HG03469 (cell line): Measurements from ENCODE around the gene HIBCH.
"Not testable (repeated sequence)": the region's sequence is repeated elsewhere in the genome, so short reads cannot be mapped to it uniquely, and the experiment has no call there.

Experiments used
- ATAC-seq: cut with Tn5 transposase; IDR thresholded peaks from one replicate; pipeline ENCODE4 v1.9.1; 2021; ENCODE audit warnings: mild to moderate bottlenecking, moderate library complexity, moderate number of reproducible peaks; ENCODE audit not compliant: unreplicated experiment

The HIBCH gene

DNA sequence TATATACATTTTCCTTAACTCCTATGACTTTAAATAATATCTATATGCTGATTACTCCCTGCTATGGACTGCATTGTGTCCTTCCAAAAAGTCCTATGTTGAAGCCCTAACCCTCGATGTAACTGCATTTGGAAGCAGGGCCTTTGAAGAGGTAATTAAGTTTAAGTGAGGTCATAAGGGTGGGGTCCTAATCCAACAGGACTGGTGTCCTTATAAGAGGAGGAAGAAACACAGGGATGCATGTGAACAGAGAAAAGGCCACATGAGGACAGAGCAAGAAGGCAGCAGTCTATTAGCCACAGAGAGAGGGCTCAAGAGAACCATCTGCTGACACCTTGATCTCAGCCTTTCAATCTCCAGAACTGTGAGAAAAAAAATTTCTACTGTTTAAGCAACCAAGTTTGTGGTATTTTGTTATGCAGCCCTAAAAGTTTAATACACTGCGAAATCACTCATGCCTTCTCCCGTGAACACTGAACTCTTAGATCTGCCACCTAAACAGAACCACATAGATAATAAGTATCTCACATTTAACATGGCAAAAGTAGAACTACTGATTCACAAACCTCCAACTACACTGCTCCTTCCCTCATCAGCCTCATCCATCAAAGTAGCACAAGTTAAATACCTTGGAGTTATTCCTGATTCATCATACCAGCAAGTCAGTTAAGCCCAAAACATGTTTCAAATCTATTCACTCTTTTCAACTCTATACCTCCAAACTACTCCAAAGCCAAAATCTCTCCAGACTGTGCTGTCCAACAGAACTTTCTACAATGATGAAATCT lies 65.4 kb downstream of the HIBCH start:
- ATAC-seq, result no peak

DNA sequence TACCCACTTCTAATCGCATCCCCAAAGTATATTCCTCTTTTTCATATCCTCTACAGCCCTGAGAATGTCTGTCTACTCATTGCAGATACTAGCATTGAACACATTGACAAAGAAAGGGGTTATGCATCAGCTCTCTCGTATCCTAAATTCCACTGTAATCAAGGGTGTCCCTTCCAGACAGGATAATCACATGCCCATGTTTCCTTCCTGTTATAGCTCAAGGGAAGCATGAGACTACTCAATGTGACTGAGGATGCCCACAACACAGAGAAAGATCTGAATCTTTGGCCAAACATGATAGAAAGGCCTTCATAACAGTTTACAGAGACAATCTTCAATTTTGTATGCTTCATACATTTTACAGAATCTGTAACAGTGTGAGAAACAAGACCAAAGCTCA lies 69.2 kb downstream of the HIBCH start:
- ATAC-seq, result no peak

DNA sequence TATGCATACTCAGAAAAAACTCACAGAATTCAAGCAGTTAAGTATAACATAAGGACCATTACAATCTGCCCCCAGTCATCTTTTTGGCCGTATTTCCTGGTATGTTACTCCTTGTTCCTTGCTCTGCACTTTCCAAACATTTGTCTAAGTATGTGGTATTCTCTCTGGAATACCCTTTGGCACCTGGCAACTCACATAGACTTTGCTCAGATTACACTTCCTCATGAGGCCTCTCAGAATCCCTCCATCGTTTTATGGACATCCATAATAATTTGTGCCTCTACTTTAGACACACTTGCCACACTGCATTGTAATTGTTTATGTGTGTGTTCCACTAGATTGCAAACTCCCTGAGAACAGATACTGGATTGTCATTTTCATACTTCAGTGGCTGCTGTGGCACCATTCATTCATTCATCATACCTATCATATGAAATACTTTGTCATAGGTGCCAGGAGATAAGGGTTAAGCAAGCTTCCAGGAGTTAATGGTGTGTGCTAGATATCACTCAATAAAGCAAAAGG lies 84.0 kb downstream of the HIBCH start:
- no peak for ATAC-seq

DNA sequence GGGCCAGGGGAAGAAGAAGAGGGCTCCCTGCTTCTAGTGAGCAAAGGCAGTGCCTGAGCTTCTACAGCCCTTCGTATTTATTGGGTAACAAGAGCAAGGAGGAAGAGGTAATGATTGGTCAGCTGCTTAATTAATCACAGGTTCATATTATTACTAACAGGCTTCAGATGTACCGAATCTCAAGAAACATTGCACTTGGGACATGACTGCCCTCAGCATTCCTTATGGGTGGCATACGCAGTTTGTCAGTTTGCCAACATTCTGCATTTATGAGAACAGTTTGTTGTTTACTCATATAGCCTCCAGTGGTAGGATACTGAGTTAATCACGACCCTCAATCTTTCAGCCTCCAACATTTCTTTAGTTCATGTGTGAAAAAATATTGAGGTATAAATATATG lies 84.5 kb downstream of the HIBCH start:
- no peak for ATAC-seq

DNA sequence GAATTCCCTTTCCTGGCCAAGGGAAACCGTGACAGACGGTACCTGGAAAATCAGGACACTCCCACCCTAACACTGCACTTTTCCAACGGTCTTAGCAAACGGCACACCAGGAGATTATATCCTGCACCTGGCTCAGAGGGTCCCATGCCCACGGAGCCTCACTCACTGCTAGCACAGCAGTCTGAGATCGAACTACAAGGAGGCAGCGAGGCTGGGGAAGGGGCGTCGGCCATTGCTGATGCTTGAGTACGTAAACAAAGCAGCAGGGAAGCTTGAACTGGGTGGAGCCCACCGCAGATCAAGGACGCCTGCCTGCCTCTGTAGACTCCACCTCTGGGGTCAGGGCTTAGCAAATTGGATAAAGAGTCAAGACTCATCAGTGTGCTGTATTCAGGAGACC lies 95.6 kb downstream of the HIBCH start:
- not testable (repeated sequence) for ATAC-seq

DNA sequence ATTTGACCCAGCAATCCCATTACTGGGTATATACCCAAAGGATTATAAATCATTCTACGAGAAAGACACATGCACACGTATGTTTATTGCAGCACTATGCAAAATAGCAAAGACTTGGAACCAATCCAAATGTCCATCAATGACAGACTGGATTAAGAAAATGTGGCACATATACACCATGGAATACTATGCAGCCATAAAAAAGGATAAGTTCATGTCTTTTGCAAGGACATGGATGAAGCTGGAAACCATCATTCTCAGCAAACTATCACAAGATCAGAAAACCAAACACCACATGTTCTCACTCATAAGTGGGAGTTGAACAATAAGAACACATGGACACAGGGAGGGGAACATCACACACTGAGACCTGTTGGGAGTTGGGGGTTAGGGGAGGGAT lies 96.9 kb downstream of the HIBCH start:
- not testable (repeated sequence) for ATAC-seq

DNA sequence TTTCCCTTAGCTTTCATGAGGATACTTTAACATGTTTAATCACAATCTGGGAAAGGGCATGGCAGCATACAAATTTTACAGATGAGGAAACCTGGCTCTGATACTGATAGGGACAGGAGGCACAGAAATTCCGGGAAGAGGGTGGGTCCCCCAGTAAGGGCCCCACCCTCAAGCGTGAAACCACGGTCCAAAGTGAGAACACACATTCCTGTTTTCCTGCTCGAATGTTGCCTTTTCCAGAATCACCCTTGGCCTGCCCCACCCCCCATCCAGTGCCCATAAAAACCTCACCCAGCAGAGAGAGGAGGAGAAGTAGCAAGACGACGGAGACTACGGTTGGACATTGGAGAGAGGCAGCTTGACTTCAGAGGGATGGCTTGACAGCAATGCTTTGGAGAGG lies 98.2 kb downstream of the HIBCH start:
- ATAC-seq, result no peak

DNA sequence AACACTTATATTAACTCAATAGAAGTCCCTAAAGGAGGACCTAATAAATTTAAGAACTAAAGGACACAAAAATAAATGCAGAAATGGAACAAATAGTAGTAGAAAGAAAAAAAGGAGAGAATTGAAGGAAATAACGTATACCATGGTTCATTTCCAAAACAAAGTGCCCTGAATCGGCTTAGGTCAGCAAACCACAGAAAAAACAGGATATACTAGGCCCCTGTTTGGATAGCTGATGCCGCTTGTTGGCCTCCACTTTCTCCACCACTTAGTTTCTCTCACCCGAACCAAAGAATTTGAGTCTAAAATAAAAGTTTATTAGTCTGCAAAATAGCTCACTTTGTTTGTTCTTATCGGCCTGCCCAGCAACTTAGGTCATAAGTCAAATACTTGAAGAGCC lies 100.4 kb downstream of the HIBCH start:
- no peak for ATAC-seq

DNA sequence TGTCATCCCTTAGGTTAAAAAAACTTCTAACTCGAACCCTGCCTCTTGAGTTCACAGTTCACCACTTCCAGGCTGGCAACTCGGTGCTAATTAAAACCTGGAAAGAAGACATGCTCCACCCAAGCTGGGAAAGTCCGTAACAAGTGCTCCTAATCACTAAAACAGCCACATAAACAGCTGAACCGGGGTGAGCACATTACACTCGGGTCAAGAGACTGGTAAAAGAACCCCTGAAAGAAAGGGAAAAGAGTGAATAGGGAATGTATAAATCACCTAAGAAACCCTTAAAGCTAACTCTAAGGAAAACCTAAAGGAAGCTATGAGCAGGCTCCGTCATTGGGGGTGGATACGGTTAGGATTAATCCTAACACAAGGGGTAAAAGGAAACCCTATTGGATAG lies 102.0 kb downstream of the HIBCH start:
- no peak for ATAC-seq

DNA sequence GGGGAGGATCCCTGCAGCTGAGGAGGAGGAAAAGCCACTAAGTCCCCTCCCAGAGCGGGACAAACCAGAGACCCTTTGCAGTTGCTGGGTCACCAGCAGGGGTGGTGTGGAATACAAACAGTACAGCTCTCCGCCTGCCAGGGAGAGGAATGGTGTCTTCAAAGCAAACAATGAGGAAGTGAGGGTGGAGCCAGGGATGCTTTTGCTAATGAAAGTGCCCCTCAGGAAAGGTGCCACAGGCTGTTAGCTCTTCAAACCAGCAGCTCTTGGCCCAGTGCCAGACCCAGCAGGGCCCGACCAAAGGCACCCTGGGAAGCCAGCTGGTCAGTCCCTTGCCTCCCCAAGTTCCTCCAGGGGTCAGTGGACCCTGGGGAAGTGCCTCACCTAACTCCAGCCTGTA lies 102.8 kb downstream of the HIBCH start:
- no peak for ATAC-seq

DNA sequence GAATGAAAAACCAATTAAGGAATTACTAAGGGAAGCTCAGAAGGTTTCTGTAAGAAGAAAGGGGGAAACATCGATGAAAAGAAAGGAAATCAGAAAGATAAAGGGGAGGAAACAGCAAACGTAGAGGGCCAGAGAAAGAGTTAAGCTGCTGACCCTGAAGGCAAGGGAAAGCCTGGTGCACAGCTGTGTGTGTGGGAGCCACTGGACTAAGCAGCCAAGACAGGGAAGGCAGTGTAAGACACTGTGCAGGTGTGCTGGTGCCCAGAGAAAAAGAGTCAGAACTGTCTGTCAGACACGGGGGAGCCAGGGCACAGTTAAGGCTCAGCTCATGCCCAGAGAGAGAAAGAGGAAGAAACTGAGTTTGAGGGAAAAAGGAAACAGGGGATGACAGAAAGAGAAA lies 104.0 kb downstream of the HIBCH start:
- no peak for ATAC-seq

DNA sequence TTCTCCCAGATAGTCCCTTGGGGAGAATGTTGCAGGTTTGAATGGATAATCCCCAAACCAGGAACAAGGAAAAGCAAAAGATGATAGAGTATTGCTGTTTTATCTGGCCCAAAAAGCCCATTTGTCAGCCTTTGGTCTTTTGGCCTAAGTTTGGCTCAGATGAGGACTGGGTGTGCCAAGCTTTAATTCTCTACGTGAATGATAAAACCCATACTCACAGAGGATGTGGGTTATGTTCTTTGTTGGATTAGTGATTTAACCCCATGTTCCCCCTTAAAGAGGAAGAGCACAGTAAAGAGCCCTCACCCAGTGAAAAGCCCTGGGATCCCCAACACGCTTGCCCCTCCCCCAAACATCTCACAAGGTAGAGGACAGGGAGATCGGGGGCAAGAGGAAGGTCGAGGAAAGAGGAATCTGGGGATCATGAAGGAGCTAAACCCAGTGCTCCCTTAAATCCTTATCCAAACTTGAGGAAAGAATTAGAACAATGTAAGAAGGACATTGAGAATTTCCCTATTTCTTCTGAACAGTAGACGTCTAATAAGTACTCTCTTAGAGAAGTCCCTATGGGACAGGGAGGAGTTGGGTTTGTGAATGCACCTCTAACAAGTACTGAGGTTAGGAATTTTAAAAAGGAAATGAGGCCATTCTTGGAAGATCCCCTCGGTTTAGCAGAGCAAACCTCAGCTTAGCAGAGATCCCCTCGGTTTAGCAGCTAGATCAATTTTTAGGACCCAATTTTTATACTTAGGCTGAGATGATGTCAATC lies 105.0 kb downstream of the HIBCH start:
- ATAC-seq, result no peak

DNA sequence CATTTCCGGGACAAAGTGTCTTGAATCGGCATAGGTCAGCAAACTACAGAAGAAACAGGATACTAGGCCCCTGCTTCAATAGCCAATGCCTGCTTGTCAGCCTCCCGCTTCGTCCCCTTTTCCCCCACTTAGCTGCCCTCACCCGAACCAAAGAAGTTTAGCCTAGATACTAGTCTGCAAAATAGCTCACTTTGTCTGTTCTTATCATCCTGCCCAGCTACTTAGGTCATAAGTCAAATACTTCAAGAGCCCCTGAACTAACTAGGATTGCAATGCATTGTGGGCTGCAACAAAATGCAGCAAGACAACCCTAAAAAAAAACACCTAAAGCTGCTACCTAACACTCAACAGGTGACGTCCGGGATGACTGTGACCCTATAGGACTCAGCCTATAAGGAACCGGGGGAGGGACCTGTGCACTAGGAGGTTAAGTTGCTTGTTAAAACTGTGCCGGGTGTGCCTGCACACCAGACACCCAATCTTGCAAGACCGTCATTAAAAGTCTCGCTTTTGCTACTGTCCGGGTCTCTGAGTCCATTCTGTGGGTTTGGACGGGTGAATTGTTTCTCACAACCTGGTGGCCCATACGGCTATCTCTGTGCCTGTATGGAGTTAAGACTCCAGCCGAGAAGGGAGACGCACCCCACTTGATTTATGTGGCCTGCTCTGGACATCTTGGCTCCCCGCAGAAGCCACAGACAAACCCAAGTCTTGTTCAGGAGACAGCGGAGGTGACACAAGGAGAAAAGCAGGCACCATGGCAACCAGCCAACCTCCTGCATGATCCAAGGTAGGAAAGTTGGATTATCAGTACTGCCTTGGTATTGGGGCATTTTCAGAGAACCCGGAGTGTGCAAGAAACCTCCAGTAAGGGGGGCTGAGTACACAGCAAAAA lies 105.9 kb downstream of the HIBCH start:
- ATAC-seq, result no peak

DNA sequence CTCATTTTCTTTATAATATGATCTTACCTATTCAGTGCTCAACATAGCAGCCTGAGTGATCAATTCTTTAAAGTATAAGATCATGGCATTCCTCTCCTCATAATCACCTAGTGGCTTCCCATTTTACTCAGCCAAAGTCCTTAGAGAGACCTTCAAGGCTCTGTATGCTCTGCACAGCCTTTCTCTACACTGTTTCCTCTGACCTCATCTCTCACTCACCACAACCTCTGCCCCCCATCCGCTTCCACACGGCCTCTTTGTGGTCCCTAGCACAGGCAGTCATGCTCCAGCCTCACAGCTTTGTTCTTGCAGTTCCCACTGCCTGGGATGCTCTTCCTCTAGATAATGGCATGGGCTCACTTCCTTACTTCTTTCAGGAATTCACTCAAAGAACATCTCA lies 109.2 kb downstream of the HIBCH start:
- no peak for ATAC-seq

DNA sequence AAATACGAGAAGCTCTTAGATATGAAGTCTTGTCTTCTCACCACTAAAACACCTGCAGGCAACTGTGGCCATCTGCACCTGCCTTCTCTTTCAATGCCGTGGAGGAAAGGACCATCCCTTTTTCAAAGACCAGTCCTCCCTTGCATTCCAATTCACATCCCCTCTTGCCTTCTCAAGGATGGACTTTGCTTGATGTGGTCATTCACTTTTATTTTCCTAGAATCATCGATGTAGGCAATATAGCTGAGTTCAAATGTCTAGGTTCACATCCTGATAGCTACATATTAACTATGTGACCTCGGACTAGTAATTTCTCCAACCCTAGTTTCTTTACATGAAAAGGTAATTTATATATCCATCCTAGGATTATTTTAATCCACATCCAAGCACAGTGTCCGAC lies 110.1 kb downstream of the HIBCH start:
- ATAC-seq, result no peak

DNA sequence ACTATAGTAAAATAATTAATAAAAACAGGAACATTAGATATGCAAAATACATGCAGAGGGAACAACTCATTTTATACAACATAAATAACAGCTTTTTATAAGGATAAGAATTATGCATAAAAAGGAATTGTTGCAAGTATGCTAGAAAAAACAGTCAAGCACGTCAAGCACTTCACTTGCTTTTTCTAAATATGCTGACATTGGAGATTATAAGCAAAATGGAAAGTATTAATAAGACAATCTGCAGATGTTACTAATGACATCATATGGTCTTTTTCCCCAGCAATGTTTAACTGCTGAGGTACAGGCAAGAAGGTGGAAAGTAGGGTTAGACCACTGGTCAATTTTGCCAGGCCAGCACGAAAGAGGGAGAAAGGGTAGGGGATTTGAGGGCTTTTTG lies 111.7 kb downstream of the HIBCH start:
- ATAC-seq, result no peak

DNA sequence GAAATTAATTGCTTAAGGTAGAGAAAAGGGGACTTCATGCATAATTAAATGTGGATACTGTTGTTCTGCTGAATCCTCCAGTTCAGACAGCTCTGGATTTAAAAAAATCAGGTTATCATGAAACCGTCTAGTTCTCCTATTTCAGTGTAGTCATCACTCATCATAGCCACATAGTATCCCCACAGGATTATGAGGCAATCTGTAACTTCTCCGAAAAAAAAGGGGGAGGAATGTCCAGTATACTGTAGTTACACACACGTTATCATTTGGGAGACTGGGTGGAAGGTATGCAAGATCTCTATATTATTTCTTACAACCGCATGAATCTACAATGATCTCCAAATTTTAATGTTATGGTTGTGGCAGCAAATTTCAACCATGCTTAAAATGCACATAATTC lies 114.0 kb downstream of the HIBCH start:
- no peak for ATAC-seq

DNA sequence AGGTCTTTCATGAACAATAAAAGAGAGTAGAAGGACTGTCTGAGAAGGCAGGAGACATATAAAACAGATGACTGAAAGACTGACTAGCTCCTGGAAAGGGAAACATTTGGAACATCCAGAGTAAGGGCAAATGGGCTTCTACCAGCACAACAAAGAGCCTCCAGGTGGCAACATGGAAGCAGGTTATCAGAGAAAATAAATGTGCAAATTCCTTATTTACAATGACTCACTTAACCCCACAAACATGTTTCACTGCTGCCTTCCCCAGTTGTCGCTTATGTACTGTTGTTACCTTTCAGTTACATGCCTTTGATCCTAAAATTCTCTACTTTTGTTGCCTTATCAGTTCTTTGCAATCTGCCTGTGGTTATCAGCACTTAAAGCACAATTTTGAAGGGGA lies 117.0 kb downstream of the HIBCH start:
- no peak for ATAC-seq

DNA sequence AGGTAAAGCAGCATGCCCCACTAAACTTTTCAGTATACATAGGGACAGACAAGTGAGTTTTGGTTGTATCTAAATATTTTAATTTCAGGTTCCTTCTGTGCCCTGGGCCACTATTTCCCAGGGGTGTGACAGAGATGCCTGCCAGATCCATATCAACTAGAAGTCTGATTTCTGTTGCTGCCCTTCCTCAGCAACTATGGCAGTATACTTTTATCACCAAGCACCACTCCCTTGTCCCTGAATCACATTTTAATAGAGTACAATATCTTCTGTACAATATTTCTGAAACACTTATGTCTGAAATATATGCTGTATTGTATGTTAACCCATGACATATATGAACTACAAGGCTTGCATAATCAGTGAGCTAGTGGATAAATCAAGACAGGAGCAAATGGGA lies 117.6 kb downstream of the HIBCH start:
- no peak for ATAC-seq

DNA sequence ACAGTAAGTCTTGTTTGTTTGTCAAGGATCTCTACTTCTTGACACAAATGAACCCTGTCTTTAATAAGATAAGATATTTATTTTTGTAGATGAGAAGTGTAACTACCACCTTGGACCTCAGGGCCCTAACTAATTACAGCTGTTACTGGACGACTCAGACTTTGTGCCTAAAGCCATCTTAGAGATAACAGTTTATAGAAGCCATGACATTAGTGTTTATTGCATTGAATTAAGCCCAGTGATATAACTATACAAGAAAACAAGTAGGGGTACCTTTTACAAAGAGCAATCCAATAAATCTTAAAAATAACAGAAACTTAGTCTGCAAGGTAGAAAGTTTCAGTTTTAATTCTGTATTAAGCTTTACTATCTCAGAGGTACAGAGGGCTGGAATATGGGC lies 119.0 kb downstream of the HIBCH start:
- ATAC-seq, result no peak

DNA sequence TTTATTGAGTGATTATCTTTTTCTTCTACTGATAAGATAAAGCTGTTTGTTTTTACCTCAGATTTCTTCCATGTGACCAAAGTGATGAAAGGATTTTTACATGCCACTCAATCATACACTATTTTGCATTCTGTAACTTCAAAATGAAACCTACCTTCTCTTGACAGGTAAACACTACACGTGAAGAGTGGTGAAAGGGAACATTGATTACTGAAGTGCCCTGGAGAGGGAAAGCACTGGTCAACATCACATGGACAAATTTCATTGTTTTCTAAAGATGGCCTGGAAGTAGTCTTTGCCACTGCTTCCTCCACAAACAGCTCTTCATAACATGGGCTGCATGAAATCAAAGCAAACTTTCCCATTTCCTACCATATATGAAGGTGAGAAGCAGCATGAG lies 120.1 kb downstream of the HIBCH start:
- ATAC-seq, result no peak
